Measurements from ENCODE around the gene SLC25A13. TPM values are rescaled to one million over a fixed set of nuclear protein-coding genes. Genes with fewer than 3 reads are reported as not detected.

Gene SLC25A13
- total RNA-seq, 1 donor from 2014 or later = 44.0 TPM

- Histone ChIP-seq H3K4me3 (ENCODE audit: low read depth, low read length) (no peak overlapping the region), H3K36me3 (ENCODE audit: control insufficient read depth, insufficient read depth, low read length) (no peaks in the 10 kb centered on the region), H3K27me3 (ENCODE audit: control insufficient read depth, insufficient read depth, low read length) (no peaks in the 10 kb centered on the region)
- DNase-seq (ENCODE audit: low read depth) = no peak
- no peak for TF ChIP-seq CTCF (IDR thresholded peaks at IDR 0.05; ENCODE audit: insufficient read depth, low read length, poor library complexity, severe bottlenecking)
Observed at GRCh38 chr7:96204601-96205000, 117.3 kb downstream of the SLC25A13 start.

GRCh38 chr7:96203786-96204185 lies 118.1 kb downstream of the SLC25A13 start:
- Histone ChIP-seq H3K27me3 (ENCODE audit: control insufficient read depth, insufficient read depth, low read length) (no peaks in the 10 kb centered on the region), H3K4me3 (ENCODE audit: low read depth, low read length) (no peak overlapping the region), H3K36me3 (ENCODE audit: control insufficient read depth, insufficient read depth, low read length) (no peaks in the 10 kb centered on the region)
- TF ChIP-seq CTCF (IDR thresholded peaks at IDR 0.05; ENCODE audit: insufficient read depth, low read length, poor library complexity, severe bottlenecking) = no peak
- DNase-seq (ENCODE audit: low read depth) = no peak

- H3K27me3 ChIP-seq (ENCODE audit: control insufficient read depth, insufficient read depth, low read length) = no peaks in the 10 kb centered on the region
- no peak for TF ChIP-seq CTCF (IDR thresholded peaks at IDR 0.05; ENCODE audit: insufficient read depth, low read length, poor library complexity, severe bottlenecking)
- no peaks in the 10 kb centered on the region for H3K36me3 ChIP-seq (ENCODE audit: control insufficient read depth, insufficient read depth, low read length)
- no peak for DNase-seq (ENCODE audit: low read depth)
- no peak overlapping the region for H3K4me3 ChIP-seq (ENCODE audit: low read depth, low read length)
Observed at GRCh38 chr7:96202102-96202501, 119.8 kb downstream of the SLC25A13 start.

- TF ChIP-seq CTCF (IDR thresholded peaks at IDR 0.05; ENCODE audit: insufficient read depth, low read length, poor library complexity, severe bottlenecking) = no peak
- DNase-seq (ENCODE audit: low read depth) = no peak
- H3K36me3 ChIP-seq (ENCODE audit: control insufficient read depth, insufficient read depth, low read length) = no peaks in the 10 kb centered on the region
- no peak overlapping the region for H3K4me3 ChIP-seq (ENCODE audit: low read depth, low read length)
- H3K27me3 ChIP-seq (ENCODE audit: control insufficient read depth, insufficient read depth, low read length) = no peaks in the 10 kb centered on the region
Observed at GRCh38 chr7:96200740-96201139, 121.2 kb downstream of the SLC25A13 start.

- Histone ChIP-seq H3K4me3 (ENCODE audit: low read depth, low read length) (no peak overlapping the region), H3K36me3 (ENCODE audit: control insufficient read depth, insufficient read depth, low read length) (no peaks in the 10 kb centered on the region), H3K27me3 (ENCODE audit: control insufficient read depth, insufficient read depth, low read length) (no peaks in the 10 kb centered on the region)
- no peak for TF ChIP-seq CTCF (IDR thresholded peaks at IDR 0.05; ENCODE audit: insufficient read depth, low read length, poor library complexity, severe bottlenecking)
- DNase-seq (ENCODE audit: low read depth) = no peak
Observed at GRCh38 chr7:96199421-96199820, 122.5 kb downstream of the SLC25A13 start.

- Histone ChIP-seq H3K27me3 (ENCODE audit: control insufficient read depth, insufficient read depth, low read length) (no peaks in the 10 kb centered on the region), H3K36me3 (ENCODE audit: control insufficient read depth, insufficient read depth, low read length) (no peaks in the 10 kb centered on the region), H3K4me3 (ENCODE audit: low read depth, low read length) (no peak overlapping the region)
- no peak for TF ChIP-seq CTCF (IDR thresholded peaks at IDR 0.05; ENCODE audit: insufficient read depth, low read length, poor library complexity, severe bottlenecking)
- DNase-seq (ENCODE audit: low read depth) = no peak
Observed at GRCh38 chr7:96198047-96198636, 123.8 kb downstream of the SLC25A13 start.
